ENCODE data around the gene PLA2G4B. TPM values are rescaled to one million over a fixed set of nuclear protein-coding genes. Genes with fewer than 3 reads are reported as not detected.

PLA2G4B gene
- total RNA-seq, 1 experiment from 2014 or later: 3.7 TPM

DNA sequence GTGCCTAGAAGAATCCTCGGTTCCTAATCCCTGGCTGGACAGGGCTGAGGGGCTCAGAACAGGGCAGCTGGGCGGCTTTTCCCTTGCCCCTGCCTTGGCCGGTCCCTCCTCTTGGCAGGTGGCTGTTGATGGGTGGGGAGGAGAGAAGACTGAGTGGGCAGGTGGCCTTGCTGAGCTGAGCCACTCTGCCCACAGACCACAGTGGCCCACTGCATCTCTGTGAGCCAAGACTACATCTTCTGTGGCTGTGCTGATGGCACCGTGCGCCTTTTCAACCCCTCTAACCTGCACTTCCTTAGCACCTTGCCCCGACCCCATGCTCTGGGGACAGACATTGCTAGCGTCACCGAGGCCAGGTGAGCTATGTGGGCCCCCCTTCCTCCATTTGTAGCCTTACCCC lies 25.2 kb upstream of the PLA2G4B start:
- Histone ChIP-seq H3K4ac (ENCODE audit: low read depth, low read length) (no peak overlapping the region), H3K9ac (ENCODE audit: extremely low read depth, insufficient read length, low read length) (no peak overlapping the region), H2BK20ac (ENCODE audit: low read depth, low read length, poor library complexity, severe bottlenecking) (no peak overlapping the region), H2BK5ac (ENCODE audit: insufficient read length, low read length) (no peak overlapping the region), H3K79me1 (ENCODE audit: insufficient read depth, low read depth, low read length, poor library complexity, severe bottlenecking) (no peaks in the 10 kb centered on the region), H4K20me1 (ENCODE audit: control insufficient read depth, insufficient read depth, insufficient read length) (no peaks in the 10 kb centered on the region), H2BK12ac (ENCODE audit: insufficient read length, low read depth, low read length) (no peak overlapping the region), H3K4me2 (ENCODE audit: insufficient read depth, insufficient read length, low read length) (no peak overlapping the region), H2BK120ac (ENCODE audit: low read depth, low read length, poor library complexity, severe bottlenecking) (no peak overlapping the region), H2BK15ac (ENCODE audit: low read depth, low read length) (no peak overlapping the region), H4K91ac (ENCODE audit: insufficient read length, low read depth, low read length) (no peak overlapping the region), H4K5ac (ENCODE audit: insufficient read length, low read depth, low read length) (no peak overlapping the region), H3K4me1 (ENCODE audit: insufficient read depth, low read length) (no peaks in the 10 kb centered on the region), H3K9me3 (ENCODE audit: control insufficient read depth, low read depth, low read length) (no peaks in the 10 kb centered on the region), H2AK5ac (ENCODE audit: insufficient read length, low read length) (no peak overlapping the region), H3K18ac (ENCODE audit: insufficient read length, low read depth, low read length) (no peak overlapping the region), H4K8ac (replicated peaks; ENCODE audit: insufficient read length, low read depth, low read length) (no peak overlapping the region), H3K14ac (ENCODE audit: insufficient read depth, low read length) (no peak overlapping the region; the same call in 1 of the 2 replicates), H3K27me3 (ENCODE audit: insufficient read depth, low read length) (no peaks in the 10 kb centered on the region), H3K79me2 (ENCODE audit: insufficient read depth, low read length) (no peaks in the 10 kb centered on the region), H3K23me2 (ENCODE audit: insufficient read length, low read depth, low read length, poor library complexity, severe bottlenecking) (no peaks in the 10 kb centered on the region), H3T11ph (ENCODE audit: low read length) (no peak overlapping the region), H3K27ac (ENCODE audit: insufficient read length, low read depth, low read length) (no peak overlapping the region), H2AFZ (ENCODE audit: low read length) (no peak overlapping the region), H3K23ac (ENCODE audit: insufficient read length, low read depth, low read length) (no peak overlapping the region), H3K56ac (ENCODE audit: insufficient read length, low read depth, low read length) (no peak overlapping the region)
- Mint-ChIP-seq H3K36me3 (ENCODE audit: insufficient read depth in 1 of 3, low read depth in 3 of 3) (peaks cover 1 to 9% (median 3%) of the 10 kb centered on the region in 3 experiments; a peak in 3 of 7 replicates), H3K4me1 (peaks cover 3 to 5% of the 10 kb centered on the region in 2 experiments), H3K4me3 (no peak overlapping the region), H3K27ac (peak overlapping the region in 1 of 3 experiments; percentile 70; a peak in 2 of 7 replicates), H3K27me3 (ENCODE audit: low read depth) (no peaks in the 10 kb centered on the region), H3K9me3 (no peaks in the 10 kb centered on the region)
- no peak for DNase-seq
- TF ChIP-seq, protein P1, sequence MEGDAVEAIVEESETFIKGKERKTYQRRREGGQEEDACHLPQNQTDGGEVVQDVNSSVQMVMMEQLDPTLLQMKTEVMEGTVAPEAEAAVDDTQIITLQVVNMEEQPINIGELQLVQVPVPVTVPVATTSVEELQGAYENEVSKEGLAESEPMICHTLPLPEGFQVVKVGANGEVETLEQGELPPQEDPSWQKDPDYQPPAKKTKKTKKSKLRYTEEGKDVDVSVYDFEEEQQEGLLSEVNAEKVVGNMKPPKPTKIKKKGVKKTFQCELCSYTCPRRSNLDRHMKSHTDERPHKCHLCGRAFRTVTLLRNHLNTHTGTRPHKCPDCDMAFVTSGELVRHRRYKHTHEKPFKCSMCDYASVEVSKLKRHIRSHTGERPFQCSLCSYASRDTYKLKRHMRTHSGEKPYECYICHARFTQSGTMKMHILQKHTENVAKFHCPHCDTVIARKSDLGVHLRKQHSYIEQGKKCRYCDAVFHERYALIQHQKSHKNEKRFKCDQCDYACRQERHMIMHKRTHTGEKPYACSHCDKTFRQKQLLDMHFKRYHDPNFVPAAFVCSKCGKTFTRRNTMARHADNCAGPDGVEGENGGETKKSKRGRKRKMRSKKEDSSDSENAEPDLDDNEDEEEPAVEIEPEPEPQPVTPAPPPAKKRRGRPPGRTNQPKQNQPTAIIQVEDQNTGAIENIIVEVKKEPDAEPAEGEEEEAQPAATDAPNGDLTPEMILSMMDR (conservative IDR thresholded peaks at IDR 0.05): no peak
- WGBS (ENCODE audit: extremely low coverage, insufficient read length, low lambda C conversion rate): no CpG with 5 or more reads among the region's 8 CpGs
